Common myeloid progenitor, CD34-positive (primary cell): ENCODE results near the gene SERTM1.

Experiments used
- CTCF ChIA-PET: fragments of 350-600 bp; sonication (Branson Sonifier 250); formaldehyde crosslinking; loops from one replicate; lab custom pipeline; 2021; ENCODE audit warnings: antibody characterized with exemption; lab: Charles Lee
- POLR2A ChIA-PET: fragments of 350-600 bp; sonication (Branson Sonifier 250); formaldehyde crosslinking; loops from one replicate; lab custom pipeline; 2021; ENCODE audit warnings: antibody characterized with exemption; lab: Charles Lee
- DNase-seq, 3 donors: peaks; one replicate each; pipeline versions ENCODE4 v3.0.0 to v3.0.0-alpha.2; 2013
- H3K27ac ChIP-seq, 2 experiments: 1 replicate in 1 of 2; 2 replicates in 1 of 2; pipeline ENCODE4 v1.7.0; 2013; ENCODE audit warnings: inconsistent platforms in 2 of 2, low read length in 2 of 2, mild to moderate bottlenecking in 2 of 2, low read depth in 1 of 2, moderate library complexity in 1 of 2; ENCODE audit not compliant: severe bottlenecking in 2 of 2, insufficient read depth in 1 of 2, poor library complexity in 1 of 2
- H3K27me3 ChIP-seq, 5 experiments: replicated peaks in 2 of 5; 1 replicate in 3 of 5; 2 replicates in 2 of 5; pipeline versions ENCODE4 v1.6.1 to v1.7.0; 2013; ENCODE audit warnings: low read length in 4 of 5, mild to moderate bottlenecking in 2 of 5, moderate library complexity in 2 of 5, inconsistent platforms in 1 of 5; ENCODE audit not compliant: insufficient read depth in 5 of 5, control insufficient read depth in 4 of 5
- H3K36me3 ChIP-seq, 4 experiments: 1 replicate in 2 of 4; 2 replicates in 2 of 4; pipeline versions ENCODE4 v1.6.1 to v1.7.0; 2013; ENCODE audit warnings: low read length in 3 of 4, control low read depth in 1 of 4, mild to moderate bottlenecking in 1 of 4; ENCODE audit not compliant: control insufficient read depth in 4 of 4, insufficient read depth in 4 of 4
- H3K4me1 ChIP-seq, 4 experiments: 1 replicate in 3 of 4; 2 replicates in 1 of 4; pipeline versions ENCODE4 v1.6.1 to v1.7.1; 2013; ENCODE audit warnings: low read length in 3 of 4, mild to moderate bottlenecking in 3 of 4, control low read depth in 1 of 4, inconsistent platforms in 1 of 4, moderate library complexity in 1 of 4; ENCODE audit not compliant: control insufficient read depth in 4 of 4, insufficient read depth in 4 of 4; ENCODE audit errors: control extremely low read depth in 1 of 4
- H3K4me3 ChIP-seq, 7 experiments: 1 replicate in 4 of 7; 2 replicates in 3 of 7; pipeline versions ENCODE4 v1.5.1 to v1.7.0; 2013; ENCODE audit warnings: mild to moderate bottlenecking in 7 of 7, low read length in 6 of 7, moderate library complexity in 6 of 7, inconsistent platforms in 2 of 7, low read depth in 2 of 7, control low read depth in 1 of 7; ENCODE audit not compliant: insufficient read depth in 4 of 7, control insufficient read depth in 1 of 7; ENCODE audit errors: extremely low read depth in 1 of 7
- H3K9me3 ChIP-seq, 5 experiments: 1 replicate in 4 of 5; 2 replicates in 1 of 5; pipeline versions ENCODE4 v1.6.1 to v1.7.1; 2013; ENCODE audit warnings: low read length in 4 of 5, mild to moderate bottlenecking in 2 of 5, inconsistent platforms in 1 of 5, low read depth in 1 of 5, moderate library complexity in 1 of 5; ENCODE audit not compliant: control insufficient read depth in 4 of 5, insufficient read depth in 2 of 5; ENCODE audit errors: control extremely low read depth in 1 of 5
- WGBS: methylation state at CpG from one replicate; pipeline ENCODE4 v1.1.5; 2013; ENCODE audit not compliant: insufficient coverage; 5-methylcytosine and 5-hydroxymethylcytosine counted together

The SERTM1 gene

DNA sequence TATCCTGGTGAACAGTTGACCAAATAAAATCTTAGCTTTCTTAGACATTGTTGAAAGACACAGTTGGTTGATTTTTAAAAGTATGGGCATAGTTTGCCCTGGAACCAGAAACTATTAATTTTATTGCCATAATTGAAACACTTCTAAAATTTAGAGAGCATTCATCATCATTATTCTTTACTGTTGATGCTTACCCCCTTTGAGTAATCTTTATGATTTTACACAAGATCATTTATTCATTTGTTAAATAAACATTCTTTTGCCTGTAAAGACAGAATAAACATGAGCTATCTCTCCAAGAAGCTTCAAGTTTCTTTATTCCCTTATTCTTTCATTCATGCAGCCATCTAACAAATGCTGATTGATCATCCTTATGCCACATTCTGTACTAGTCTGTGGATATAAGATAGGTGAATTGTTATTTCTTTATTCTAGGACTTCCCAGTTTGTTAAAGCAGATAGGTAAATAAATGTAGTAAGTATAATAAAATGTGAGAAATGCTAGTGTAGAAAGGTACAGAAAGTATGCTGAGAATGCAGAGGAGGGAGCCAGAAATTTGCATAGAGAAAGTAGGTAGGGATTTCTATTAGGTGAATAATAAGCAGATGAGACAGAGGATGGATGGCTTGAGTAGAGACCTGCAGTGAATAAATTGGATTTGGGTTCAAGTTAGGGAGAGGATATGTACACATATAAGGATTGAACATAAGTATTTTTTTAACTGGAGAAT is 8.2 kb downstream of the SERTM1 start:
- ChIA-PET CTCF (interaction anchor here (1.5 kb wide), 1 partner anchor 35 kb away, joined by 3 read pairs; no protein-coding TSS in a partner anchor), POLR2A (no interaction called here)
- no peak overlapping the region for H3K4me3 ChIP-seq
- H3K27me3 ChIP-seq = peaks cover 0 to 8% (median 0%) of the 10 kb centered on the region in 5 experiments
- no peaks in the 10 kb centered on the region for H3K4me1 ChIP-seq
- H3K9me3 ChIP-seq = peaks cover 0 to 2% (median 0%) of the 10 kb centered on the region in 5 experiments
- no peak overlapping the region for H3K27ac ChIP-seq
- H3K36me3 ChIP-seq = no peaks in the 10 kb centered on the region
- DNase-seq = no peak

DNA sequence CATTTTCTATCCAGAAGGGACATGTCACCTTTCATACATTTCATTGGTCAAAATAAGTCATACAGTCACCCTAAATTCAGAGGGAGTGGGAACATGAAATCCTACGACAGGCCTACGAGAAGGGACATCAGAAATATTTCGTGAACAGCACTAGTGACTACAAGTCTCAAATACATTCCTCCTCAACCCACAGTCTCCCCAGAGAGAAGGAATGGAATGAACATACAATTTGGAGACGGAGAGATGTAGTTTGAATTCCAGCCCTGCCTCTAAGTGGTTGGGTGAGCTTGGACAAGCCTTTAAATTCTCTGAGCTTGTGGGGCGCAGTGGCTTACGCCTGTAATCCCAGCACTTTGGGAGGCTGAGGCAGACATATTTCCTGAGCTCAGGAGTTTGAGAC is 9.9 kb downstream of the SERTM1 start:
- Histone ChIP-seq H3K4me1 (no peaks in the 10 kb centered on the region), H3K27ac (no peak overlapping the region), H3K36me3 (no peaks in the 10 kb centered on the region), H3K9me3 (peaks cover 0 to 2% (median 0%) of the 10 kb centered on the region in 5 experiments), H3K4me3 (no peak overlapping the region), H3K27me3 (peaks cover 0 to 8% (median 0%) of the 10 kb centered on the region in 5 experiments)
- no peak for DNase-seq
- 100% methylated on average over 2 of the region's 6 CpGs for WGBS
- CTCF ChIA-PET = interaction anchor here (0.6 to 1.2 kb wide), 3 partner anchors 10 to 178 kb away, joined by 3 read pairs; no protein-coding TSS in a partner anchor
- POLR2A ChIA-PET = no interaction called here

- peaks cover 0 to 8% (median 0%) of the 10 kb centered on the region in 5 experiments for H3K27me3 ChIP-seq
- no peak overlapping the region for H3K27ac ChIP-seq
- no peaks in the 10 kb centered on the region for H3K36me3 ChIP-seq
- WGBS = 80% methylated on average over 1 of the region's 1 CpG
- no peak overlapping the region for H3K4me3 ChIP-seq
- DNase-seq = peak in 1 of 3 donors; percentile 8
- POLR2A ChIA-PET = no interaction called here
- no peaks in the 10 kb centered on the region for H3K4me1 ChIP-seq
- H3K9me3 ChIP-seq = peaks cover 0 to 2% (median 0%) of the 10 kb centered on the region in 5 experiments
- CTCF ChIA-PET = no interaction called here
Measured at GRCh38 chr13:36685927-36686326, 12.1 kb downstream of the SERTM1 start.

GRCh38 chr13:36696410-36697010 is 22.7 kb downstream of the SERTM1 start:
- H3K4me1 ChIP-seq = no peaks in the 10 kb centered on the region
- 77% methylated on average over 3 of the region's 9 CpGs for WGBS
- CTCF ChIA-PET = no interaction called here
- no peaks in the 10 kb centered on the region for H3K9me3 ChIP-seq
- peaks cover 0 to 7% (median 0%) of the 10 kb centered on the region in 5 experiments for H3K27me3 ChIP-seq
- no peak overlapping the region for H3K4me3 ChIP-seq
- POLR2A ChIA-PET = no interaction called here
- H3K36me3 ChIP-seq = no peaks in the 10 kb centered on the region
- DNase-seq = no peak
- H3K27ac ChIP-seq = no peak overlapping the region

- no peak for DNase-seq
- ChIA-PET POLR2A (no interaction called here), CTCF (interaction anchor here (1.0 kb wide), 1 partner anchor 17 kb away, joined by 3 read pairs; no protein-coding TSS in a partner anchor)
- Histone ChIP-seq H3K27ac (no peak overlapping the region), H3K27me3 (peaks cover 0 to 3% (median 0%) of the 10 kb centered on the region in 5 experiments), H3K4me1 (no peaks in the 10 kb centered on the region), H3K4me3 (no peak overlapping the region), H3K36me3 (no peaks in the 10 kb centered on the region), H3K9me3 (peaks cover 0 to 2% (median 0%) of the 10 kb centered on the region in 5 experiments)
- 93% methylated on average over 4 of the region's 5 CpGs for WGBS
Measured at GRCh38 chr13:36700170-36700569, 26.4 kb downstream of the SERTM1 start.

DNA sequence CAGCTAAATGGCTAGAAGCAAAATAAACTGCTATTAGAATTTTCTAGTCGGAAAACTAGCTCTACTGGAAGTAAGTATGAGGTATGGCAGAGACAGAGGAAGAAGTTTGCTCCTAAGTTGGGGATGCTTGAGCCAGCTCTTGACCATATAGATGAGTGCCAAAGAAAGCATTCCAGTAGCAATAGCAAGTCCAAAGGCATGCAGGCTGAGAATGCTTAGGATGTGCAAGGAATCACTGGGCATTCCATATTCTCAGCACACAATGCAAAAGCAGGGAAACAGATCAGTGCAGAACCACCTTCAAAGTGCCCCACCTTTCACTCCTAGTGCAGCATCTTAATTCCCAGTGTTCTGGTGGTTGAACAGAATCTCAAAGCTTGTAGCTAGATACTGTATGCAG is 32.9 kb downstream of the SERTM1 start:
- no peaks in the 10 kb centered on the region for H3K4me1 ChIP-seq
- WGBS = 100% methylated on average over 1 of the region's 1 CpG
- H3K27ac ChIP-seq = no peak overlapping the region
- peaks cover 0 to 2% (median 0%) of the 10 kb centered on the region in 5 experiments for H3K9me3 ChIP-seq
- no peak overlapping the region for H3K4me3 ChIP-seq
- H3K36me3 ChIP-seq = no peaks in the 10 kb centered on the region
- H3K27me3 ChIP-seq = no peaks in the 10 kb centered on the region
- POLR2A ChIA-PET = no interaction called here
- CTCF ChIA-PET = interaction anchor here (1.0 kb wide), 1 partner anchor 12 kb away, joined by 3 read pairs; no protein-coding TSS in a partner anchor
- DNase-seq = no peak
